NCI-H345 treated with DMSO at 0.1 percent for 48 hours (cell line): ENCODE results near the gene DLX1.
"Not testable (repeated sequence)": the region's sequence is repeated elsewhere in the genome, so short reads cannot be mapped to it uniquely, and the experiment has no call there.

Experiments used
- DNase-seq: peaks from one replicate; lab custom pipeline; 2025; ENCODE audit not compliant: unreplicated experiment; lab: John Stamatoyannopoulos, UW

Gene DLX1

GRCh38 chr2:172085460-172086159 is at the start of gene DLX1:
TSS of gene DLX1 (plus strand) at chr2:172085507. CDS start at chr2:172085678, 171 bp downstream.
- DNase-seq: no peak

DNA sequence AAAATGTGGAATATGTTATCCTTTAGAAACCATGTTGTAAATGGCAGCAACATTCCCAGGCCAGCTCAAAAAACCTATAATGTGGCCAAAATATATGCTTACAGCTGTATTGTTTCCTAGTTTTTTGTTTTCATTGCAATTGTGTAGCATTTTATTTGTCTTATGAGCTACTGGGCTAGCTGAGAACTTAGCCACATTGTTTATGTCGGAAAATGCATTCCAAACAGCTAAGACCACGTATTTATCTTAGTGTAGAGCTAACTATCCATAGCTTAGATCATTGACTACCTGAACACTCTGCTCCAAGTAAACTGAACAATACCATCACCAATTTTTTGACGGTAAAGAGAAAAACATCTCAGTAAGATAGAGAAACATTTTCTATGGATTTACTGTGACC is 47.2 kb upstream of the DLX1 start:
- DNase-seq: no peak

- DNase-seq: no peak
Observed at GRCh38 chr2:172038604-172039003, 46.7 kb upstream of the DLX1 start.

- DNase-seq: no peak
Observed at GRCh38 chr2:172039011-172039704, 46.1 kb upstream of the DLX1 start.

GRCh38 chr2:172040311-172040710 is 45.0 kb upstream of the DLX1 start:
- no peak for DNase-seq

- no peak for DNase-seq
Observed at GRCh38 chr2:172046080-172046678, 39.1 kb upstream of the DLX1 start.

DNA sequence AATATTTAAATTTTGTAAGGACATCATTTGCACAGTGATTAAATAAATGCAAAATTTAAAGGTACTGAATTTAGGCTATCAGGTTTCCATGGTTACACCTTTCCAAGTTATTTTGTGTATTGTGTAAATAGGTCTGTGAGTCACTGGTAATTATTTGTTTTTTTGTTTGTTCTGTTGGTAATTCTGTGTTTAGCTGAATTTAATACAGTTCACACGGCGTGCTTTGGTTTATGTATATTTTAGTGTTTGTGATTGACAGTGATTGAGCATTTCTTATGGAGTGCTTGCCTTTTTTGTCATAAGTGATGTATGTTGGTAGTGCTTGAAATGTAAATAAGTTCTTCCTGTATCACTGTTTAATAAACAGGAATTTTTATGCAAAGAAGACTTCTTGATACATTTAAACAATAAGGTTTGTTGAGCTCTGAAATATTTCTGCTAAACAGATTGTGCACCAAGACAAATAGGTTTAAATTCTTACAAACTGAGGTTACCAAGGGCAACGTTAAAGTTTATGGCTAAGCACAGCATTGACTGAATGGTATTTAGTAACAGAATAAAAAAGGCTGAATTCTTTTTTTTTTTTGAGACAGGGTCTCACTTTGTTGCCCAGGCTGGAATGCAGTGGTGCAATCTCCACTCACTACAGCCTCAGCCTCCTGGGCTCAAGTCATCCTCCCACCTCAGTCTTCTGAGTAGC is 38.3 kb upstream of the DLX1 start:
- DNase-seq: no peak

DNA sequence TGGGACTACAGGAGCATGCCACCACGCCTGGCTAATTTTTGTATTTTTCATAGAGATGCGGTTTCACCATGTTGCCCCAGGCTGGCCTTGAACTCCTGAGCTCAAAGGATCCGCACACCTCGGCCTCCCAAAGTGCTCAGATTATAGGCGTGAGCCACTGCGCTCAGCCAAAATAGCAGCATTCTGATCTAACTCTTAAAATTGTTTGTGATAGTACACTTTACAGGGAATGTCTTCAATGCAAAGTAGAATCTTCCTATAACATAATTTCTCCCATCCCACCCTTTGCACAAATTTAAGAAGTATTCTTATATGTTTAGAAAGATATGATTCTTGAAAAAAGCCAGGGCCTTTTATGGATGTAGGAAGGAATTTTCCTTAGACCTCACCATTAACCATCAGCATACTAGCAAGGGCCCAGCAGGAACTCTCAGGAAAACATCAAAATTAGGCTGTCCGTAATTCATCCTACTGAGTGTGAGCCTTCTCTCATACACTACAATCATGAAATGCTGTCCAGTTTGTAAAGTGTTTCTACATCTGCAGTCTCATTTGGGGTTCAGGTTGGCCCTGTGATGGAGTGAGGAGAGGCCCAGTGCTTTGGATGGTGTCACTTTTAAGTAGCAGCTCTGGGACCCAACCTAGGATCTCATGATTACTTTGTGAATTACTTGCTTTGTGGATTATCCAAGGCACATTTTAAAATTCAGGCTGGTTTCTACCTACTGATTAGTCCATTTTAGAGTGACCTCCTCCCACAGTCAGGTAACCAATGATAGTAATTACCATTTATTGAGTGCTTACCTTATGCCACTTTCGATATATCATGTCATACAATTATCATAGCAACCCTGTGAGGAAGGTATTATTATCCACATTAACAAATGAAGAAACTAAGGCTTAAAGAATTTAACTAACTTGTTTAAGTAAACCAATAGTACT is 37.5 kb upstream of the DLX1 start:
- no peak for DNase-seq

- no peak for DNase-seq
Observed at GRCh38 chr2:172048508-172049503, 36.5 kb upstream of the DLX1 start.

- DNase-seq: no peak
Observed at GRCh38 chr2:172049567-172050120, 35.7 kb upstream of the DLX1 start.

- no peak for DNase-seq
Observed at GRCh38 chr2:172050479-172051125, 34.7 kb upstream of the DLX1 start.

DNA sequence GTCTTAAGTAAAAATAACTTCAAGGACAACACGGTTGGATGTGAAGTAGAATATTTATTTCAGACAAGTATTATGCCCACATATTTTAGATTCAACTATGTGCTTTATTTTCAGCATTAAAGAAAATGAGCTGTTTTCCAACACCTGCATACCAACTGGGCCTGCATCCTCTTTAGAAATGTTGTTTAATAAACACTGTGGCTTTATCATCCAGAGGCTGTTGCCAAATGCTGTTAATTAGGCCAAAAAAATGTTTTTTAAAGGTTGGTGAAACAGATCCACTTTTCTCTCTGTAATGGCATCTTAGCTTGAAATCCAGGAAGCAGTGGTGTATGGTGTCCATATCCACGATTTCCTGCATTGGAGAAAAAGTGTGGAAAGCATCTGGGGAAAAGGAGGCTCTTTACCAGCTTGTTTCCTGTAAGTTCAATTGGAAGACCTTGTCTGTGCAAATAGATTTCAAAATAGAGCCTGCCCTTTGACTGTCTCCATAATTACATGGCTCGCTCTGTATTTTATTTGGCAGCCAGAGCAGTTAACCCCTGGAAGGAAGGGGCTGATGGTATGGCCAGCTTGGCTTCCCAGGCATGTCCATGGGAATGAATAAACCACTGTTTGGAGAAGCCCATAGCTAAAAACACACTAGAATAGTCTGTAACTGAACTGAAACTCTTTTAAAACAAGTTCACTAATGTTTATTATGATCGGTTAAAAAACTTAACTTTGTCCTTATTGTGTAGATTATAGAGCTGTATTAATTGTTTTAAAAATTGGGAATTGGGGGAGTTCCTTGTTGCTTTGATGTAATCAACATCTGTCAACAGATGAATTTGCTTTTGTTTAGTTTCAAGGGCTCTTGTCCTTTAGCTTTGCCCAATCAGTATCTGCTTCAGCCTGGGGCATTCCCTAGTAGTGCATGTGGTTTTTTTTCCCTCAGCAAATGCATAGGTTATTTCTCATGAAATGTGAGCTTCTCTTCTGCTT is 33.0 kb upstream of the DLX1 start:
- peak; percentile 30 for DNase-seq

DNA sequence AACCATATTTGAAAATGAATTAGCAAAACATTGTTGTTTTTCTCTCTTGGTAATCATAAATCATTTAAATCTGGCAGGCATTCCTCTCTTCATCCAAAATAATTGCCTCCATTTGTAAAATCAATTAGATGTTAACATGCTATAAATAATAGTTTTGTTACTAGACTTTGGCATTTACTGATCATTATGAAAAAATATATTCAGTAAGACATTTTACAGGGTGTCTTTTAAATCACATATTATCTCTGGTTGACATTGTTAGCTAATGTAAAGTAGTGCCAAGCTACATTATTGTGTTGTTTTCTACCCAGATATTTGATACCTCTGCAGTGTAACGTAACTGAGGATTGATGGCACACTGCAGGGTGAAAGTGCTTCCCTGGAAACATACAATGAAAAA is 31.8 kb upstream of the DLX1 start:
- DNase-seq: no peak

DNA sequence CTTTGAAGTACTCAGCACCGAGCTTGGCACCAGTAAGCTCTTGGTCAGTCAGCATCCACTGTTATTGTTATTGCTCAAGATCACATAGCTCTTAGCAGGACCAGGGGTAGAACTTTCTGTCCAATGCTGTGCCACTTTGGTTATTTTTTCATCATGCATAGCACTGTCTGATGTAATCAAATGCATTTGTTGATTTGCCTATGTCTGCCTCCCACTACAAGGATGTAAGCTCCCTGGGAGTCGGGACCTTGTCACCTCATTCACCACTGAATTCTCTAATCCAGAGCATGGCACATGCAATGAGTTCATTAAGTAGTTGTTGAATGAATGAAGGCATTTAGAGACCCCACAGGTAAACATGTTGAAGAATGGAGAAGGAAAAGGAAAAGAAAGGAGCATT is 29.0 kb upstream of the DLX1 start:
- DNase-seq: no peak

DNA sequence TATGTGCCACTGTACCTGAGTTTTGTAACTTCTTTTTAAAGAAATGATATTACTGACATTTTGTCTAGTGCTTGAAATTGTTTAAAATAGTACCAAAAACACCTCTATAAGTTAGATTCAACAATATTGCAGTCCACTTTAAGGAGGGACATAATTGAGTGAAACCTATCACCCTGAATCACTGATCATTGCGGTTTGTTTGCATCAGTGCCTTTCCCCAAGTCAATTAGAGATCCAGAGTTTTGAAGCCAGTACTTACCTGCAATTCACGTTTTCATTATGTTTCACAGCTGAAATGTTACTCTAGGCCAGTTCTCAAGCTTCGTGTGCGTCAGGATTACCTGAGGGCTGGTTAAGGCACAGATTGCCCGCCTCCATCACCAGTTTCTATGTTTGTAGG is 26.6 kb upstream of the DLX1 start:
- no peak for DNase-seq

- DNase-seq: not testable (repeated sequence)
Observed at GRCh38 chr2:172060118-172060517, 25.2 kb upstream of the DLX1 start.

DNA sequence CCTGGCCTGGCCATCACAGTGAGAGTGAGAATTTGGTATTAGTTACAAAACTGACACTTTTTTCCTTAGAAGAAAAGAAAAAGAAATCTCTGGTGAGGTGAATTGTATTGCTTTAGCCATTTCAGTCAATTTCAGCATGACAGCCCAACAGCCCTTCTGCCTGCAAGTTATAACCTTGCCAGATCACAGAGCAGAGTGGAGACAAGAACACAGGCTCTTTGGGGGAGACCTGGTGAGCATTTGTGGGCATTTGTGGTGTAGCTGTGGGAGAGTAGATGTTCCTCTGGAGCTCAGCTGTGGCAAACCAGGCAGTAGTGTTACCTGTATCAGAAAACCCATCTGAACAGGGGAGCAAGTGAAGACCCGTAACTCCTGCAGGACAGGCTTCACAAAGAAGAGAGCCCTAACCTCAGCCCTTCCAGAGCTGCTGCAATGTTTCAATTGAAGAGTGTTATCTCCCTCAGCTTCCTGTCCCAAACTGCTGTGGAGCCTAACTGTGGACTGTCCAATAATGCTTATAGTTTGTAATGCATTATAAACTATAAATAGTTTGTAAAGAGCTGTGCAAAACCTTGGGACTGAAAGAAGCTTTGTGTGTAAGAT is 22.8 kb upstream of the DLX1 start:
- no peak for DNase-seq
